GM10266 (cell line): Measurements from ENCODE around the gene MRPS22.

Experiments used
- DNase-seq: peaks from one replicate; pipeline ENCODE4 v3.0.0; 2012; ENCODE audit errors: extremely low spot score
- CTCF ChIP-seq: IDR thresholded peaks from 2 replicates; pipeline ENCODE4 v1.5.1; 2012; ENCODE audit warnings: mild to moderate bottlenecking, low read depth; ENCODE audit not compliant: control insufficient read depth, insufficient read depth; ENCODE audit errors: missing control alignments

The MRPS22 gene

GRCh38 chr3:139312416-139312815 lies 31.4 kb upstream of the MRPS22 start:
- TF ChIP-seq CTCF = no peak
- no peak for DNase-seq

- TF ChIP-seq CTCF = no peak
- no peak for DNase-seq
These were observed 30.9 kb upstream of the MRPS22 start for GRCh38 chr3:139312959-139313358.

GRCh38 chr3:139313921-139314320 lies 29.9 kb upstream of the MRPS22 start:
- TF ChIP-seq CTCF = no peak
- no peak for DNase-seq

GRCh38 chr3:139317215-139317614 lies 26.6 kb upstream of the MRPS22 start:
- DNase-seq = no peak
- no peak for TF ChIP-seq CTCF

GRCh38 chr3:139317660-139318430 lies 26.0 kb upstream of the MRPS22 start:
- TF ChIP-seq CTCF = no peak
- no peak for DNase-seq

GRCh38 chr3:139318431-139318816 lies 25.4 kb upstream of the MRPS22 start:
- no peak for TF ChIP-seq CTCF
- DNase-seq = no peak

- DNase-seq = no peak
These were observed 25.0 kb upstream of the MRPS22 start for GRCh38 chr3:139318826-139319225.

More at GRCh38 chr3:139318826-139319225, 25.0 kb upstream of the MRPS22 start:
- TF ChIP-seq CTCF = no peak
